Type B pancreatic cell (in vitro differentiated cells): Measurements from ENCODE around the gene WASF3. TPM values are rescaled to one million over a fixed set of nuclear protein-coding genes. Genes with fewer than 3 reads are reported as not detected.

Source experiments
- DNase-seq: peaks from one replicate; pipeline ENCODE4 v3.0.0; 2021; ENCODE audit warnings: mixed read lengths; ENCODE audit not compliant: unreplicated experiment; ENCODE audit errors: extremely low spot score
- H3K27ac Mint-ChIP-seq: 2 replicates; pipeline ENCODE4 v1.8.0; 2021; ENCODE audit warnings: mild to moderate bottlenecking, mixed read lengths
- H3K27me3 Mint-ChIP-seq: 2 replicates; pipeline ENCODE4 v1.8.0; 2021; ENCODE audit warnings: mixed read lengths
- H3K36me3 Mint-ChIP-seq: 2 replicates; pipeline ENCODE4 v1.8.0; 2021; ENCODE audit warnings: mixed read lengths
- H3K4me1 Mint-ChIP-seq: one replicate; pipeline ENCODE4 v1.8.0; 2021; ENCODE audit warnings: mixed read lengths; ENCODE audit not compliant: unreplicated experiment
- H3K4me3 Mint-ChIP-seq: 2 replicates; pipeline ENCODE4 v1.8.0; 2021; ENCODE audit warnings: mild to moderate bottlenecking, mixed read lengths
- H3K9me3 Mint-ChIP-seq: 2 replicates; pipeline ENCODE4 v1.8.0; 2021; ENCODE audit warnings: mixed read lengths
- total RNA-seq: library from RNA; stranded (reverse); gene quantifications from 2 replicates; pipeline ENCODE4 v1.2.1, GENCODE V29; 2021; ENCODE audit warnings: low replicate concordance
- TF ChIP-seq, protein P1 (sequence below): fragments of 200-600 bp; sonication (generic); conservative IDR thresholded peaks from 2 replicates; pipeline ENCODE4 v1.5.0; 2021; ENCODE audit warnings: antibody characterized with exemption, mild to moderate bottlenecking

Gene WASF3
- total RNA-seq, 1 donor from 2014 or later = 40.2 TPM

DNA sequence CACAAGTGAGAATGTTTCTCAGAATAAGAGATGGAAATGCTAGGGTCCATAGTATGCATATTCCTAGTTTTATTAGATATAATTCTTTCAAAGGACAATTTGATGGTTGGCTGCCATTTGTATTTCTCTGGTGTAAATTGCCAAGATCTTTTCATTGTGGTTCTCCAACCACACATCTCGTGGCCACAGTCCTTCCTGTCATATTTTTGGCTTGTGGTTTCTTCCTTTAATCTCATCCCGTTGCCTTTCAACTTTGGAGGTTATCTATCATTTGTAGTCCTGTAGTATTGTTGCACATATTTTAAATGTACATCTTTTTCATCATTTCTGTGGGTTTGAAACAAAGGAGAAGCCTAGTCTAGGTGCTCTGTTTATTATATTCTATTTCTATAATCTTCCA is 61.2 kb downstream of the WASF3 start:
- H3K9me3 Mint-ChIP-seq = peaks cover 6% of the 10 kb centered on the region
- TF ChIP-seq, protein P1, sequence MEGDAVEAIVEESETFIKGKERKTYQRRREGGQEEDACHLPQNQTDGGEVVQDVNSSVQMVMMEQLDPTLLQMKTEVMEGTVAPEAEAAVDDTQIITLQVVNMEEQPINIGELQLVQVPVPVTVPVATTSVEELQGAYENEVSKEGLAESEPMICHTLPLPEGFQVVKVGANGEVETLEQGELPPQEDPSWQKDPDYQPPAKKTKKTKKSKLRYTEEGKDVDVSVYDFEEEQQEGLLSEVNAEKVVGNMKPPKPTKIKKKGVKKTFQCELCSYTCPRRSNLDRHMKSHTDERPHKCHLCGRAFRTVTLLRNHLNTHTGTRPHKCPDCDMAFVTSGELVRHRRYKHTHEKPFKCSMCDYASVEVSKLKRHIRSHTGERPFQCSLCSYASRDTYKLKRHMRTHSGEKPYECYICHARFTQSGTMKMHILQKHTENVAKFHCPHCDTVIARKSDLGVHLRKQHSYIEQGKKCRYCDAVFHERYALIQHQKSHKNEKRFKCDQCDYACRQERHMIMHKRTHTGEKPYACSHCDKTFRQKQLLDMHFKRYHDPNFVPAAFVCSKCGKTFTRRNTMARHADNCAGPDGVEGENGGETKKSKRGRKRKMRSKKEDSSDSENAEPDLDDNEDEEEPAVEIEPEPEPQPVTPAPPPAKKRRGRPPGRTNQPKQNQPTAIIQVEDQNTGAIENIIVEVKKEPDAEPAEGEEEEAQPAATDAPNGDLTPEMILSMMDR = no peak
- DNase-seq = no peak
- no peaks in the 10 kb centered on the region for H3K27me3 Mint-ChIP-seq
- peaks cover 31% of the 10 kb centered on the region for H3K36me3 Mint-ChIP-seq
- peaks cover 4% of the 10 kb centered on the region for H3K4me1 Mint-ChIP-seq
- H3K27ac Mint-ChIP-seq = no peak overlapping the region
- no peak overlapping the region for H3K4me3 Mint-ChIP-seq

DNA sequence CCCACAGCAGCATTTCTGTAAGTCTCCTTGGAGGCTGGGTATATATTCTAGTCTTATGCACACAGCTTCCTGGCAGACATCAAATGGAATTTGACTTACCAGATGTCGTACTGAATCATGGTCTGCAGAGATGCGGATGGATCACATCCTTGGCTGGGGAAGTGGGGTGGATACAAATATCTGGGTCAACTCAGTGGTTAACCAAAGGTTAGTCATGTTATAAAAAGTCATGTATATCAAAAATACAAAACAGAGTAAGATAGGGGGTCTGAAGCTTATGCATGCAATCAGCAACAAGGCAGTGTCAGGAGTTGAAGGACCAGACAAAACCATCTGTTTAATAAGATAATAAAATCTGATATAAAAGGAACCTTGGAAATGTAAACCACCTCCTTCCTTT is 61.9 kb downstream of the WASF3 start:
- Mint-ChIP-seq H3K36me3 (peaks cover 38% of the 10 kb centered on the region), H3K4me1 (peaks cover 4% of the 10 kb centered on the region), H3K4me3 (no peak overlapping the region), H3K27ac (no peak overlapping the region), H3K9me3 (peaks cover 12% of the 10 kb centered on the region), H3K27me3 (no peaks in the 10 kb centered on the region)
- TF ChIP-seq, protein P1 = no peak
- no peak for DNase-seq

DNA sequence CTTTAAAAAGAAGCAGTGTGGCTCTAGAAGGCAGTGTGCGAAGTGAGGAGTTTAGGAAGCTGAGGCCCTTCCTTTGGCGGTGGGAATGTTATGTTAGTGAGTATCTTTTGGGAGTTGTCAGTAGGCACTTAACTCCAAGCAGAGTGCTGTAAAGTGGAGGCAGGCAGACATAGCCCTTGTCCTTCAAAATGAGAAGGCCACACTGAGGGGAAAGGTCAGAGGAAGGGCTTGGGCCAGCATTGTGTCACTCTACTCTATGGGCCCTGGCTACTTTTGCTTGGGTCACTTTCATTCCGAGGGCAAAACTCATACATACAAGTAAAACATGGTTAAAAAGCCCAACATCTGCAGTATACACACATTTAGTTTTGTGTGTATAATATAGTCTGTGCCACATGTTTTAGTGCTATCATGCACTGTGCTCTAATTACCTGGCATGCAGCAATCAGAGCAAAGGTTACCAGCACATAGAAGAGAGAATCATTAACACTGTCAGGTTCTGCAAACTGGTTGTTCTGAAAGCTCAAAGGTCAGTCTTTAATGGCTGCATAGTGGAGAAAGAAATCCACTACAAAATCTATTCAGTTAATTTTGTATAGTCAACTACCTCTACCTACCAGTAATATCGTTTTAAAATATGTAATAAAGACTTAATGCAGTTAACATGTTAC is 64.4 kb downstream of the WASF3 start:
- Mint-ChIP-seq H3K27ac (peak overlapping the region; percentile 31), H3K4me3 (no peak overlapping the region), H3K4me1 (peaks cover 4% of the 10 kb centered on the region), H3K9me3 (peaks cover 14% of the 10 kb centered on the region), H3K27me3 (no peaks in the 10 kb centered on the region), H3K36me3 (peaks cover 41% of the 10 kb centered on the region)
- TF ChIP-seq, protein P1 = no peak
- DNase-seq = no peak

DNA sequence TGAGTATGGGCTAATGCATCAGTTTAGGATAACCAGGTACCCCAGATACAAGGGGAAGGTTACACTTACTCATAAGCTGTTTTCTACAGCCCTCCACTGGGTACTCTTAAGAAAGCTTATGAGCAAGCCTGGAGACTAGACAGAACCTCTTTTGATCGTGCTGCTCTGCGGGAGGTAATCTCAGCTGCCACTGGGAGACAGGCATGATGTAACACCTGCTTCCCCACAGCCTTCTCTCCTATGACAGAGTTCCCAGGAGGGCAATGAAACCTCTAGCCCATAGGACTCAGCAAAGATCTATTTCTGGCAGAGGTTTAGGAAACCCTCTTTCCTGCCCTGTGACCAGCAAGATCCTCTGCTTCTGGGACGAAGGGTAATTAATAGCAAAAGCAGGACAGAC is 65.6 kb downstream of the WASF3 start:
- Mint-ChIP-seq H3K27ac (no peak overlapping the region), H3K27me3 (no peaks in the 10 kb centered on the region), H3K4me1 (peaks cover 4% of the 10 kb centered on the region), H3K36me3 (peaks cover 36% of the 10 kb centered on the region), H3K9me3 (peaks cover 14% of the 10 kb centered on the region), H3K4me3 (no peak overlapping the region)
- DNase-seq = no peak
- TF ChIP-seq, protein P1 = no peak

DNA sequence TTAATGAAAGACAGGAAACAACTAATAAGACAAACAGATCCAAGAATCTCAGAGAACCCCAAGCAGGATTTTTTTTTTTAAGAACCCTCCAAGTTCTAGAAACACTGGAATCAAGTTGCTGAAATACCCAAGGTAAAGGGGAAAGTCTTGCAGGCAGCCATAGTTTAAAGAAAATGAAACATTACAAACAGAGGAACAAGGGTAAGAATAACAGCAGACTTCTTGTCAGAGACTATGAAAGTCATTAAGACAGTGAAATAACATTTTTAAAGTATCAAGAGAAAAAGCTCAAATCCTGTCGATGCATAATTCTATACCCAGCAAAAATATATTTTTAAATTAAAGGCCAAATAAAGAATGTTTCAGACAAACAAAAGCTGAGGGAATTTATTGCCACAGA is 67.1 kb downstream of the WASF3 start:
- no peaks in the 10 kb centered on the region for H3K27me3 Mint-ChIP-seq

More for the DNA sequence above, 67.1 kb downstream of the WASF3 start:
- Mint-ChIP-seq H3K4me3 (no peak overlapping the region), H3K9me3 (peaks cover 14% of the 10 kb centered on the region), H3K27ac (no peak overlapping the region), H3K36me3 (peaks cover 33% of the 10 kb centered on the region), H3K4me1 (peaks cover 4% of the 10 kb centered on the region)
- DNase-seq = no peak
- TF ChIP-seq, protein P1 = no peak
